Activated CD4-positive, alpha-beta T cell treated with anti-CD3 and anti-CD28 coated beads for 1 hour (primary cell): ENCODE results near the gene KPNA2.
A peak's percentile ranks its signal among the peaks of the same experiment; 100 is the strongest.
"Not testable (repeated sequence)": the region's sequence is repeated elsewhere in the genome, so short reads cannot be mapped to it uniquely, and the experiment has no call there.

Source experiments
- DNase-seq: peaks from one replicate; pipeline ENCODE4 v3.0.0-alpha.2; 2020

Gene KPNA2

DNA sequence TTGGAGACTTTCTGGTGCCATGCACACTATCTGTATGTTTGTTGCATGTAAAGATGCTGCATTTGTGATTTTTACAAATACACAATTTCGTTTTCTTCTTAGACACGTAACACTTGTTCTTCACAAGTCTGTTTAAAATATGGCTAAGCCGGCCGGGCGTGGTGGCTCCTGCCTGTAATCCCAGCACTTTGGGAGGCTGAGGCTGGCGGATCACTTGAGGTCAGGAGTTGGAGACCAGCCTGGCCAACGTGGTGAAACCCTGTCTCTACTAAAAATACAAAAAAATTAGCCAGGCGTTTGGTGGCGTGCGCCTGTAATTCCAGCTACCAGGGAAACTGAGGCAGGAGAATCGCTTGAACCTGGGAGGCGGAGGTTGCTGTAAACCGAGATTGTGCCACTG lies 14.7 kb upstream of the KPNA2 start:
- DNase-seq = not testable (repeated sequence)

DNA sequence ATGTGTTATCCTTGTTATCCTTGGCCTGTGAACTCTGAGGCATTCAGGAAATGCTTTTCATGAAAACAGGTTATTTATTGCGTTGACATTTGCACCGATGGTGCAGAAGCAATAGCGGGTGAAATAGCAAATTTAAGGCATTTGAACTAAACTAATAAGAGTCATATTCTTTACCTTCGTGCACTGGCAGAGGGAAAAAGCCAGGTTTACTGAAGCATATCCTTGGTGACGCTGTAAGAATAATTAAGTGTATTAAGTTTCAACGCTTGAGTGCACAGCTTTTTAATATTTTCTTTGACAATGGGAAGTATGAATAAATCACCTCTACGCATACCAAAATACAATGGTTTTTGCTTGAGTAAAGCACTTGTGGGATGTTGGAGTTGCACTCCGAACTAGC lies 13.6 kb upstream of the KPNA2 start:
- DNase-seq = no peak

DNA sequence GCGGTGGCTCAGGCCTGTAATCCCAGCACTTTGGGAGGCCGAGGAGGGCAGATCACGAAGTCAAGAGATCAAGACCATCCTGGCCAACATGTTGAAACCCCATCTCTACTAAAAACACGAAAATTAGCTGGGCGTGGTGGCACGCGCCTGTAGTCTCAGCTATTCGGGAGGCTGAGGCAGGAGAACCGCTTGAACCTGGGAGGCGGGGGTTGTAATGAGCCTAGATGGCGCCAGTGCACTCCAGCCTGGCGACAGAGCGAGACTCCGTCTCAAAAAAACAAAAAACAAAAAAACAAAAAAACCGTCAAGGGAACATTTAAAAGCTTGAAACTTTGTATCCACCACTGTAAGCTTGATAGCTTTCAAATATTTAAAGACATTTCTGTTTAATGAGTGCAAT lies 13.0 kb upstream of the KPNA2 start:
- not testable (repeated sequence) for DNase-seq

DNA sequence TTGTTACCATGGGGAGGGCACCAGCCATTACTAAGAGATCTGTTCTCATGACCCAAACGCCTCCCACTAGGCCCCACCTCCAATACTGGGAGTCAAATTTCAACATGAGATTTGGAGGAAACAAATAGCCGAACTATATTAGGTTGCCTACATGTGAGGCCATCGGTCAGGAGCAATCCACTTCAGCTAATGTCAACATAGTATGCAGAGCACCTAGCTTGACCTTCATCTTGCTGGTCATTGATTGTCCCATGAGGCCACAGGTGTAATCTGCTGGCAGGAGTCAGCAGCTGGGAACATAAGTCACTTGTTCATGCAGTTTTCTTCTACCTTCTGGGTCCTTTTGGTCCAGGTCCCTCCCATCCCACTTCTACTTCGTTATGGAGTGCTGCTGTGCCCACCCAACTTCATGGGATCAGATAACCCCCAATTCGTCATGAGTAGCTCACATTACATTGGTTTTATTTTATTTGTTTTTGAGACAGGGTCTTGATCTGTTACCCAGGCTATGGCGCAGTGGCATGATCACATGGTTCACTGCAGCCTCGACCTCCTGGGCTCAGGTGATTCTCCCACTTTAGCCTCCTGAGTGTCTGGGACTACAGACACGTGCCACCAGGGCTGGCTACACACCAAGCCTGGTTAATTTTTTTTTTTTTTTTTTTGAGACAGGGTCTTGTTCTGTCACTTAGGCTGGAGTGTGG lies 5.9 kb upstream of the KPNA2 start:
- no peak for DNase-seq

DNA sequence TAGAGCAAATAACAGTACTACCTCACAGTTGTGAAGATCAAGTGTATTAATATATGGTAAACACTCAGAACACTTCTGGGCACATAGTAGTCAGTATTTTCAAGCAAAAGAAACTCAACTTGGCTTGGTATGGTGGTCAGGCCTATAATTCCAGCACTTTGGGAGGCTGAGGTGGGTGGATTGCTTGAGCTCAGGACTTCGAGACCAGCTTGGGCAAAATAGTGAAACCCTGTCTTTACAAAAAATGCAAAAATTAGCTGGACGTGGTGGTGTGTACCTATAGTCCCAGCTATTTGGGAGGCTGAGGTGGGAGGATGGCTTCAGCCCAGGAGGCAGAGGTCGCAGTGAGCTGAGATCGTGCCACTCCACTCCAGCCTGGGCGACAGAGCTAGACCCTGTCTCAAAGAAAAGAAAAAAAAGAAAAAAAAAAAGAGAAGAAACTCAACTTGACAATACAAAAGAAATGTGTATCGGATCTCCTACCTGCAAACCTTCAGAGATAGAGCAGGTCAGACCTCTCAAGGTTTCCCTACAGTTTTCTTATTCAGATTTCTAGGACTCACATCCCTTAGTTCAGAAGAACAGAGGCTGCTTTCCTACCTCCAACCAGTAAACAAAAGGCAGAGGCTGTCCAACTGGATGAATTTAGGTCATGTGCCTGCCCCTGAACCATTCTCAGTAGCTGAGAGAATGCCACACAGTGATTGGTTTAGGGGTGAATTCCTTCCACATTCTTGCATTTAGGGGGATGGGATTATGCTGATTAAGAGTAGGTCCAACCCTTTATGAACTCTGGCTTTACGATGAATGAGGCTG lies 1.7 kb upstream of the KPNA2 start:
- DNase-seq = no peak

DNA sequence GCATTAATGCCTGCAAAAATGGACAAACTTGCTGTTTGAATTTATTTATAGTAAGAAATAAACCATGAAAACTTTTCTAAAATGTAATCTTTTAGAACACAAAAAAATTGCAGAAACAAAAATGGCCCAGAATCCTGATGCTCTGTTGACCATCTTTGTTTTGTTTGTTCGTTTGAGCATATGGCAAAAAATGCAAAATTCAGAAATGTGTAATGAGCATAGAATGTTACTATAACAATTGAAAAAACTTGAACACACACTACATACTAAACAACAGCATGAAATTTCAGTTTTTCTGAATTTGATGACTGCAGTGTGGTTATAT lies 1.1 kb upstream of the KPNA2 start:
- no peak for DNase-seq

DNA sequence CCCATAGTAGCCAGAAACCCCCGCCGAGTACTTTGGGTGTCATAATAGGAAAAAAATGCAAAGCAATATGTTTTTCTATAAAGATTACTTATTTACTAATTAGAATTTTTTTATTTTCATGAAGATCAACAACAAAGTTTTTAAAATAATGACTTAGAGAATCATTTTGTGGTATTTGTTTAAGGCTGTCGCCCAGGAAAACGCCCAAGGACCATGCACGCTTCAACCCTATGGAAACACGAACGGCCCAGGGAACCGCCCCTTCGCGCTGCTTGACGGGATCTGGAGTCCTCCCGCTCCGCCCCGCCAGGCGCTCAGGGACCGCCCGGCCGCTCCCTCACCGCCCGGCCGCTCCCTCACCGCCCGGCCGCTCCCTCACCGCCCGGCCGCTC lies 408 bp upstream of the KPNA2 start:
- DNase-seq = peak; percentile 80

DNA sequence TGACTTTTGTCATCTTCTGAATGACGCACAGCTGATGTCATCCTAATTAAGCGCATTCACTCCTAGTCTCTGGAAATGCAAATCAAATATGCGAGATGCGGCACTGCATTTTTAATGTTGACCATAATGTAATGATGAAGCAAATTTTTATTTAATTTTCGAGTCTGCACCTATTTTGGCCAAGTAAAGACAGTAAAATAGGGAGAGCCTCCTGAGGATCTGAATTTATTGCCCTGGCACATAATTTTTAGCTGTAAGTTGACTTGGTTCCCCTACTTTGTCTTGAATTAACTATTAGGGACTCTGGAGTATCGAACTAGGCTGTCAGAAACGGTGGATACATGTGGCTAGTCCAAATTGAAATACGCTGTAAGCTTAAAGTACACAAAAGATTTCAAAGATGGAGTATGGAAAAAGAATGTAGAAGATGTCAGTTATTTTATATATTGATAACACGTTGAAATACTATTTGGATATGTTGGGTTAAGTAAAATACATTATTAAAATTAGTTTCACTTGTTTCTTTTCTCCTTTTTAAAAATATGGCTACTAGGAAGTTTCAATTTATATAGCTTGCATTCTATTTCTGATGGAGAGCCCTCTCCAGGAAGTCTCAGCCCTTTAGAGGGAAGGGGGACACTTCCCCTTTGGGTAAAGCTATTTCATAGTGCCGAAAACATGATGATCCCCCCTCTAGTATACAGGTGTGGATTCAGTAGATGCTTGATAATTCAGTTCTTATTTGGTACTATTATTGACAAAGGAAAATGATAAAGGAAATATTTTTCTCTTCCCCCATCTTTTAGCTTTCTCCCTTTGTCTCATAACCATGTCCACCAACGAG lies 991 bp downstream of the KPNA2 start:
- DNase-seq = no peak

DNA sequence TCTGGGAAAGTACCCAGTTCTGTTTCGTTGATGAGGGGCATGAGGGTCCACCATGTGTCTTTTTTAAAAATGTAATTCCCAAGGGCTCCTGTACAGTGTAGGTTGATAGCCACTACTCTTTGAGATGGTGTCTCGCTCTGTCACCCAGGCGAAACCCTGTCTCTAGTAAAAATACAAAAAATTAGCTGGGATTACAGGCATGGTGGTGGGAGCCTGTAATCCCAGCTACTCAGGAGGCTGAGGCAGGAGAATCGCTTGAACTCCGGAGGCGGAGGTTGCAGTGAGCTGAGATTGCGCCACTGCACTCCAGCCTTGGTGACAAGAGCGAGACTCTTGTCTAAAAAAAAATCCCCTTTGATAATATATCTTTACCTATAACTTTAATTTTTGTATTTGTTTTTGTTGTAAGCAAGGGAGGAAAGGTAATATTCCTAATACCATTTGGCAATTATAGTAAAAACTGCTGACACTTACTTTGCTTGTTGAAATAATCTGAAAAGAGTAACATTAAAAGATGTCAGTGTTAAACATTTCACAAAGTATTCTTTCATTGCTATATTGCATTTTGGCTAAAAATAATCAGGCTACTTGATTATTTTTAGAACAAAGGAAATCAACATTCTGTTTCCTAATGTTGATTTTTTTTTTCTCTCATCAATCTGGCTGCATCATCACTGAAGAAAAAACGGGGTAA lies 11.8 kb downstream of the KPNA2 start:
- DNase-seq = no peak

DNA sequence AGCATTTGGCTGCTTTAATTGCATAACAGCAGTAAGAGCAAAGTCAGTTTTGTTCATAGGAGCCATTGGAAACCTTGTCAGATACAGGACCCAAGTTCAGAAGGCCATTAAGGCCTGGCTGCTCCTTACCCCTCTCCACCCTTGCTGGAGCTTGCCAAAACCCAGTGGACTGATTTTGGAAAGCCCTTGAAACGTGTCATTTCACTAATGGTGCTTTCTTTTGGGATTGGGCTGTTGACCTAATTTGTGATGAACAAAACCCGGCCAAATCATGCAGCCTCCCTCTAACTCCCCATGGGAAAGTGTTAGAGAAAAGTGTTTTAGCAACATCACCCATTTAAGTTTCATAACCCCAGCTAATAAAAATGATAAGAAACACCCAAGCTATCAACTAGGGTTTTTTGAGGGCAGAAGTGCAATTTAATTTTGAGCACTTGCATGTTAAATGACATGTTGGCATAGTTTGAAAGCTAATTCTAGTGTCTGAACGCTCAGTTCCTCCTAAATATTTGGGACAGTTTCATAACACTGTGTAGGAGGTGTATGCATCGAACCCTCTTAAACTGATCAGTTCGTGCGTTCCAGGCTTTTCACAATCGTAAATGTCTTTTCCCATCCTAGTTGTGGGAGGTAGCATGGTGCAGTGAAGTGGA lies 12.5 kb downstream of the KPNA2 start:
- DNase-seq = not testable (repeated sequence)

DNA sequence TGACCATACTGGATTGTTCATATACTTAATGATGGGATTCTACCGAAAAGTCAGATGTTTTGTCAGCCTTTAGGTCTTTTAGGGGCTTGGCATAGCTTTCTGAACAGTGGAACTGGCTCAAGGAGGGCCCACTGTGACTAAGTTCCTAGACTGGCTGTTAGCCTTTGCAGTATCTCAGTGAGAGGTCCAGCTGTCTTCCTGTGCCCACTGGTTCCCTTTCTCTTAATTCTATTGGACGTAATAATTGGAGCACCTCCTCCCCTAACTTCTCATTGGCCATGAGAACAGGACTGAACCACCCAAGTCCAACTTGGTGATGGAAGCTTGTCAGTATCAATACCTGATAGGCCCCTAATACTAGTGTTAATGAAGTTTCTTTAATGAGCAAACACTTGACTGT lies 13.5 kb downstream of the KPNA2 start:
- DNase-seq = no peak

DNA sequence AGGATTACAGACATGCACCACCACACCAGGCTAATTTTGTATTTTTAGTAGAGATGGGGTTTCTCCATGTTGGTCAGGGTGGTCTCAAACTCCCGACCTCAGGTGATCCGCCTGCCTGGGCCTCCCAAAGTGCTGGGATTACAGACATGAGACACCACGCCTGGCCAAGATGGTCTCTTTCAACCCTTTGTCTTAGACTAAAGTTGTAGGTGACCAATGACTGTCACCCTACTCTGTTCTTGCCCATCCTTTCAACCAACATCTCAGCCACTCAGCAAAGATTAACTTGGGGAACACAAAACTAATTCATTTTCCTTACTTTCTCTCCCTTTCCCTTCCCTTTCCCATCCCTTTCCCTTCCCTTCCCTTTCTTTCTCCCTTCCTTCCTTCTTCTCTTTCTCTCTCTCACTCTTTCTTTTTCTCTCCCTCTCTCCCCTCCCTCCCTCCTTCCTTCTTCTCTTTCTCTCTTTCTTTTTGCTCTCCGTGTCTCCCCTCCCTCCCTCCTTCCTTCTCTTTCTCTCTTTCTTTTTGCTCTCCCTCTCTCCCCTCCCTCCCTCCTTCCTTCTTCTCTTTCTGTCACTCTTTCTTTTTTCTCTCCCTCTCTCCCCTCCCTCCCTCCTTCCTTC lies 14.4 kb downstream of the KPNA2 start:
- not testable (repeated sequence) for DNase-seq

DNA sequence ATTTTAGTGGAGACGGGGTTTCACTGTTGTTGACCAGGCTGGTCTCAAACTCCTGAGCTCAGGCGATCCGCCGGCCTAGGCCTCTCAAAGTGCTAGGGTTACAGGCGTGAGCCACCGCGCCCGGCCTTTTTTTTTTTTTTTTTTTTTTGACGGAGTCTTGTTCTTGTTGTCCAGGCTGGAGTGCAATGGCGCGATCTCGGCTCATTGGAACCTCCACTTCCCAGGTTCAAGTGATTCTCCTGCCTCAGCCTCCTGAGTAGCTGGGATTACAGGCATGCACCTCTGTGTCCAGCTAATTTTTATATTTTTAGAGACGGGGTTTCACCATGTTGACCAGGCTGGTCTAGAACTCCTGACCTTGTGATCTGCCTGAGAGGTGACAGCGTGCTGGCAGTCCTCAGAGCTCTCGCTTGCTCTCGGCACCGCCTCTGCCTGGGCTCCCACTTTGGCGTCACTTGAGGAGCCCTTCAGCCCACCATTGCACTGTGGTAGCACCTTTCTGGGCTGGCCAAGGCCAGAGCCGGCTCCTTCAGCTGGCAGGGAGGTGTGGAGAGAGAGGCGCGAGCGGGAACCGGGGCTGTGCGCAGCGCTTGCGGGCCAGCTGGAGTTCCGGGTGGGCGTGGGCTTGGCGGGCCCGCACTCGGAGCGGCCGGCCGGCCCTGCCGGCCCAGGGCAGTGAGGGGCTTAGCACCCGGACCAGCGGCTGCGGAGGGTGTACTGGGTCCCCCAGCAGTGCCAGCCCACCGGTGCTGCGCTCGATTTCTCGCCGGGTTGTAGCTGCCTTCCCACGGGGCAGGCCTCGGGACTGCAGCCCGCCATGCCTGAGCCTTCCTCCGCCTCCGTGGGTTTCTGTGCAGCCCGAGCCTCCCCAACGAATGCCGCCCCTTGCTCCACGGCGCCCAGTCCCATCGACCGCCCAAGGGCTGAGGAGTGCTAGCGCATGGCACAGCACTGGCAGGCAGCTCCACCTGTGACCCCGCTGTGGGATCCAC lies 16.1 kb downstream of the KPNA2 start:
- not testable (repeated sequence) for DNase-seq

DNA sequence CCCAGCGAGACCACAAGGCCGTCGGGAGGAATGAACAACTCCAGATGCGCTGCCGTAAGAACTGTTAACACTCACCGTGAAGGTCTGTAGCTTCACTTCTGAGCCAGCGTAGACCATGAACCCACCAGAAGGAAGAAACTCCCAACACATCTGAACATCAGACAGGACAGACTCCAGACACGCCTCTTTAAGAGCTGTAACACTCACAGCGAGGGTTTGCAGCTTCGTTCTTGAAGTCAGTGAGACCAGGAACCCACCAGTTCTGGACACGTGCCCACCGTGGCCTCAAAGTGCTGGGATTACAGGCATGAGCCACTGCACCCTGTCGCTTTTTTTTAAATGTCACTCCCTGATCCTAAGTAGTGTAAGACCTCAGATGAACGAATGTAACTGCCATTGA lies 17.3 kb downstream of the KPNA2 start:
- no peak for DNase-seq

DNA sequence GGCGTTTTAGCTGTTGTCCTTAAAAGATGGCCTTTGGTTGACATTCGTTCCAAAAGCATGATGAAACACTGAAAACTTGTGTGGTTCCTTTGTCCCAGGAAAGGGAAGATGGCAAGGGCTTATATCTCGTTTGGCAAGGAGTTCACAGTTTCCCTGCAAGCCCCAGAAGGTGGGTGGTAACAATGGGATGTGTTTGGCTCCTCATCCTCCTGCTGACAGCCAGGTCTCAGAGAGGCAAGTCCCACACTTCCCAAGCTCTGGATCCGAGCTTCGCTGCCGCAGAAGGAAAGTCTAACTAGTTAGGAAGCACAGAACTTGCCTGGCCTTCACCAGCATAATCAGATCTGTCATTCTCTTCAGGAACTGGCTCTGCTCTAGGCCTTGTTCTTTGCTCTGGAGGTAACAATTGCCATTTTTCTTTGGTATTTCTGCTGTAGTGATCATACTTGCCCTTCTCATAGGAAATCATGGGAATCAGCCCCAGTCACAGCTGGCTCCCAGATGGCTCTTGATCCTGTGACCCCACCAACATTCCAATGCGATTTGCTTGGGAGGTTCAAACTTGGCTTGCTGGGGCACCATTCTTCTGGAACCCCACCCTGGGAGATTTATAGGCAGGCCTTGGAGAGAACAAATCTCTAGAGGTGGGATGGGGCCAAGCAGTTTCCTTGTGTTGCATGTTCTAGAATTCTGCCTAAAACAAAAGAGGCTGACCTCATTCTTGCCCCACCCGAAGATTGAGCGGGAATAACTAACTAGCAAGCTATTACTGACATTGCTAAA lies 17.9 kb downstream of the KPNA2 start:
- no peak for DNase-seq

DNA sequence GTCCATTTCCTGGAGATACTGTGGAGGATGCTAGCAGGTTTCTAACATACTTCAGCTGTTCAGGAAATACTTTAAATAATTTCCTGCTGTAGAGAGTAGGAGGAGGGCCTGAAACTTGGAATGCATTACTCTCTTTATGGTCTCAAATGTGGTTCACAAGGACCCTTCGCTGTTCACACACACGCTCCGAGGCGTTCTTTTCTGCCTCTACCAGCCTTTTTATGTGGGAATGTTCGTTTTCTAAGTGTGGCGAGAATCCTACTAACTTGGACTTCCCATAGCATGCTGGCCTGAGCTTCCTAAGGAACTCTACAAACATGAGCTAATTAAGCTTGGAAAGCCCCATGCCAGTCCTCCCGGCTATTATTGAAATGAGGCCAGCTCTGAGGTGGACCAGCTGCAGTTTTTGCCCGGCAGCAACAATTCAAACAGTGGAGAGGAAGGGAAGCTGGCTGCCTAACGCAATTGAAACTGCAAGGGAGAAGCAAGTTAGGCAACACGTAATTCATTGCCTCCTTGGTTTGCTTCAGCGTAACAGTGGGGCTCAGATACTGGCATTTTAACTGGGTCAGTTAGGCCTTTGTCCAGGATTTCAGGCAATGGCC lies 18.9 kb downstream of the KPNA2 start:
- no peak for DNase-seq

DNA sequence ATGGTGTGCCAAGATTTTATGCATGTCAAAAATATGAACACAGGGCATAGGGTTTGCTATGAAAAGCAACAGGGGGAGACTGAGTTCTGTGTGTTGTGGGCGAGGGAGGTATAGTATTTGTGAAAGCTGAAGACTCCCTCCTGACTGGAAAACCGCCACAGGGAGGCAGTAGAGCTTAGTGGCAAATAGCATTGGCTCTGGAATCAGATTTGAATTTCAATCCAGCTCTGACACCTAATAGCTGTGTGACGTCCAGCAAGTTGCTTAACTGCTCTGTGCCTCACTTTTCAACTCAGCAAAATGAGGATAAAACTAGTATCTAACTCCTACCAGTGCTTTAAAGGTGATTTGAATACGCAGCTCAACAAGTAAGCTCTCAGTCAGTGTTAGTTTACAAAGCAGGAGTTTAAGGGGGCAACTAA lies 22.0 kb downstream of the KPNA2 start:
- DNase-seq = peak; percentile 10

DNA sequence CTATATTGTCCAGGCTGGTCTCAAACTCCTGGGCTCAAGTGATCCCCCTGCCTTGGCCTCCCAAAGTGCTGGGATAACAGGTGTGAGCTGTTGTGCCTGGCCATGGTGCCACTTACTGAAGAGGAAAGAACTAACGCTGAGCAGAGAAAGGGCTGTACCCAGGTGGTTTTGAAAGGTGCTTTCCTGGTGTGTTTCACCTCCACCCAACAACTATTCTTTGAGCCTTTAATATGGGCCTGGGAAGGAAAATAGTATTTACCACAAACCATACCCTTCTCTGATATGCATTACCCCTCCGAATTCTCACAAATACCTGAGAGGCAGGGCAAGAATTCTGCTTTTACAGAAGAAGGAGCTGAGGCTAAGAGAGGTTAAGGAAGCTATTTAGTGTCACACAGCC lies 24.8 kb downstream of the KPNA2 start:
- DNase-seq = no peak

DNA sequence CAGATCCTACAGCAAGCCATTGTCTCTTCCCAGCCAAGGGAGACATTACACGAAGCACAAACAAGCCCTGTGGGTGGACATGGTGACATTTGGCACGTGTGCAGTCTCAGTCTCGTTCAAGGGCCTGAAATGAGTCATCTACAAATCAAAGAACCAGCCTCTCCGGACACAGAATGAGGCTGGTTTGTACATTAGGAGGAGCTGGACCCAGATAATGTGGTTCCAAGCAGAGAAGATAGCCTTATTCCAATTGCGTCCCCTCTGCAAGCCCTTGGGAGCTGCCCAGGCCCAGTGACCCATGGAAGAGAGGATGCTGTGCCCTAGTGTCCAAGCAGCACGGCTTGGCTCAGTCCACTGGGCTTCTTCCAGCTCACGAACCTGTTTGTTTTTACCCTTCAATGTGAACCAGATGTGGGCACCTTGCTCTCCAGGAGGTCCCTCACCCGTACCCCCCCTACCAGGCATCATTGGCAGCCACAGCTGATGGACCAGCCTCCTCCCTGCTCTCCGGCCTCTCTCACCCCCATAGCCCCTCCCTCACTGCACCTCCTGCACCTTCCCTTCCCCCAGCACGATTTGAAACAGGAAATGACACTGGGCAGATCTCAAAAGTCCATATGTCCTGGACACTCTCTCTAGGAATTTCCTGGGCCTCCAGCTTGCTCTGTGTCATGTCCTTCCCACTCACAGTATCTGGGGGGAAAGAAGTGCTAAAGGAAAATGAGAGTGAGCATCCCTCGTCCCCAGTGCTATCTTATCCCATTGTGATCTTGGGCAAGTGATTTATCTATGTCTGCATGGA lies 26.2 kb downstream of the KPNA2 start:
- no peak for DNase-seq
